Activated CD4-positive, CD25-positive, alpha-beta regulatory T cell treated with anti-CD3 and anti-CD28 coated beads, Interleukin-2, amount 50 U/mL, for 16 hours (primary cell): ENCODE measurements around the gene NUDT9.
"Not testable (repeated sequence)": the region's sequence is repeated elsewhere in the genome, so short reads cannot be mapped to it uniquely, and the experiment has no call there.

Experiments
- DNase-seq: peaks from one replicate; pipeline ENCODE4 v3.0.0-alpha.2; 2020; ENCODE audit warnings: low read depth, low spot score

Gene NUDT9

GRCh38 chr4:87461281-87461700, 38.9 kb downstream of the NUDT9 start:
- no peak for DNase-seq

- DNase-seq: no peak
These were observed 39.7 kb downstream of the NUDT9 start for GRCh38 chr4:87462102-87462501.

- DNase-seq: no peak
These were observed 43.5 kb downstream of the NUDT9 start for GRCh38 chr4:87465739-87466366.

GRCh38 chr4:87469390-87469789, 47.0 kb downstream of the NUDT9 start:
- no peak for DNase-seq

GRCh38 chr4:87476934-87477333, 54.6 kb downstream of the NUDT9 start:
- DNase-seq: no peak

- DNase-seq: no peak
These were observed 56.4 kb downstream of the NUDT9 start for GRCh38 chr4:87478732-87479250.

- DNase-seq: no peak
These were observed 59.0 kb downstream of the NUDT9 start for GRCh38 chr4:87481377-87481776.

- not testable (repeated sequence) for DNase-seq
These were observed 60.9 kb downstream of the NUDT9 start for GRCh38 chr4:87483247-87483646.

- not testable (repeated sequence) for DNase-seq
These were observed 66.3 kb downstream of the NUDT9 start for GRCh38 chr4:87488666-87489065.

GRCh38 chr4:87489678-87490077, 67.3 kb downstream of the NUDT9 start:
- no peak for DNase-seq

- DNase-seq: no peak
These were observed 68.4 kb downstream of the NUDT9 start for GRCh38 chr4:87490664-87491369.

- DNase-seq: no peak
These were observed 69.1 kb downstream of the NUDT9 start for GRCh38 chr4:87491436-87491835.

- DNase-seq: not testable (repeated sequence)
These were observed 69.5 kb downstream of the NUDT9 start for GRCh38 chr4:87491851-87492250.

GRCh38 chr4:87493115-87493514, 70.7 kb downstream of the NUDT9 start:
- no peak for DNase-seq

GRCh38 chr4:87497159-87497558, 74.8 kb downstream of the NUDT9 start:
- DNase-seq: no peak

- DNase-seq: no peak
These were observed 75.2 kb downstream of the NUDT9 start for GRCh38 chr4:87497578-87497977.

GRCh38 chr4:87498446-87498900, 76.1 kb downstream of the NUDT9 start:
- DNase-seq: no peak

- no peak for DNase-seq
These were observed 77.2 kb downstream of the NUDT9 start for GRCh38 chr4:87499403-87500091.

GRCh38 chr4:87500092-87500462, 77.7 kb downstream of the NUDT9 start:
- no peak for DNase-seq

- DNase-seq: no peak
These were observed 80.3 kb downstream of the NUDT9 start for GRCh38 chr4:87502580-87503238.

- DNase-seq: no peak
These were observed 83.5 kb downstream of the NUDT9 start for GRCh38 chr4:87505862-87506261.
